ENCODE measurements around the gene SMIM35.
A peak's percentile ranks its signal among the peaks of the same experiment; 100 is the strongest.

Gene SMIM35

GRCh38 chr11:118046051-118046963 lies 40.5 kb downstream of the SMIM35 start (continued):
- no peak for TF ChIP-seq CTCF (tag by site-specific recombination; IDR thresholded peaks at IDR 0.05)
- TF ChIP-seq HOXC10 (CRISPR knock-in tag; IDR thresholded peaks at IDR 0.05): no peak
- no peak for TF ChIP-seq ZNF521 (tag by site-specific recombination; IDR thresholded peaks at IDR 0.05)
- TF ChIP-seq ZNF302 (tag by site-specific recombination; IDR thresholded peaks at IDR 0.05; ENCODE audit: low read depth): no peak
- no peak for TF ChIP-seq ZNF510 (tag by site-specific recombination; IDR thresholded peaks at IDR 0.05; ENCODE audit: insufficient replicate concordance)
- no peak for TF ChIP-seq ZNF488 (tag by site-specific recombination; IDR thresholded peaks at IDR 0.05)
- TF ChIP-seq ZEB2 (tag by site-specific recombination; IDR thresholded peaks at IDR 0.05): no peak

DNA sequence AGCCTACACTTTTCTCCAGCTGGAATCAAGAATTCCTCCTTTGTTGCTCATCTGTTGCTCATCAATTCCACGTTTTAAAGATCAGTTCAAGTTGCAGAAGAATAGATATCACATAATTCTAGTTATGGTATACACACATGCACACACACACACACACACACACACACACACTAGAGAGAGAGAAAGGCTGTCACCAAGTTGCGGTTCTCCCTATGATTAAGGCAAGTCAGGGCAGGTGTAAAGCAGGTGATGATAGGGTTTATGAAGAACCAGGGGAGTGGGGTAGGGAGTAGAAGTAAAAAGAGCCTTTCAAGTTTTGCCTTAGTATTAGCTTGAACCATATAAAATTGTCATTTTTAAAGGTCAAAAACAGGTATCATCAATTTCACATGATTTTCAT lies 41.6 kb downstream of the SMIM35 start:
- Histone ChIP-seq H3K4me1 (ENCODE audit: control insufficient read depth, insufficient read depth, low read length) (no peaks in the 10 kb centered on the region), H3K36me3 (ENCODE audit: control insufficient read depth in 2 of 2, insufficient read depth in 1 of 2, low read length in 2 of 2) (no peaks in the 10 kb centered on the region), H3K4me3 (ENCODE audit: low read depth, low read length) (no peak overlapping the region), H3K27ac (ENCODE audit: extremely low read depth, low read depth, low read length) (no peak overlapping the region), H3K9me3 (ENCODE audit: control insufficient read depth, insufficient read depth, low read depth, low read length) (no peaks in the 10 kb centered on the region)
- CTCF ChIA-PET: interaction anchor here (0.6 to 2.5 kb wide), 4 partner anchors 8 to 618 kb away, joined by 3 to 11 read pairs (median 6); no protein-coding TSS in a partner anchor
- POLR2A ChIA-PET: no interaction called here
- TF ChIP-seq SCRT2 (tag by site-specific recombination; IDR thresholded peaks at IDR 0.05): peak; percentile 35; the same call in 1 of the 2 replicates
- peak; percentile 26; the same call in 1 of the 2 replicates for TF ChIP-seq ZSCAN4 (tag by site-specific recombination; IDR thresholded peaks at IDR 0.05)
- no peak for TF ChIP-seq ZNF121 (tag by site-specific recombination; IDR thresholded peaks at IDR 0.05)
- no peak for TF ChIP-seq TSHZ1 (tag by site-specific recombination; IDR thresholded peaks at IDR 0.05; ENCODE audit: borderline replicate concordance)

- ChIA-PET CTCF (interaction anchor here (0.6 kb wide), 1 partner anchor 1230 kb away, joined by 3 read pairs; no protein-coding TSS in a partner anchor), POLR2A (no interaction called here)
- Histone ChIP-seq H3K4me3 (ENCODE audit: low read depth, low read length) (no peak overlapping the region), H3K9me3 (ENCODE audit: control insufficient read depth, insufficient read depth, low read depth, low read length) (no peaks in the 10 kb centered on the region), H3K27ac (ENCODE audit: extremely low read depth, low read depth, low read length) (no peak overlapping the region), H3K4me1 (ENCODE audit: control insufficient read depth, insufficient read depth, low read length) (no peaks in the 10 kb centered on the region), H3K36me3 (ENCODE audit: control insufficient read depth in 2 of 2, insufficient read depth in 1 of 2, low read length in 2 of 2) (no peaks in the 10 kb centered on the region)
- TF ChIP-seq ZNF501 (tag by site-specific recombination; IDR thresholded peaks at IDR 0.05) (no peak), ZNF341 (tag by site-specific recombination; IDR thresholded peaks at IDR 0.05; ENCODE audit: low read depth) (no peak), OVOL3 (tag by site-specific recombination; IDR thresholded peaks at IDR 0.05) (no peak), ZNF529 (tag by site-specific recombination; IDR thresholded peaks at IDR 0.05; ENCODE audit: insufficient replicate concordance) (no peak), ZNF555 (tag by site-specific recombination; conservative IDR thresholded peaks at IDR 0.05) (no peak), ZNF311 (tag by site-specific recombination; IDR thresholded peaks at IDR 0.05; ENCODE audit: borderline replicate concordance) (no peak), WT1 (tag by site-specific recombination; IDR thresholded peaks at IDR 0.05) (no peak), ZNF146 (tag by site-specific recombination; IDR thresholded peaks at IDR 0.05) (no peak), EGR2 (tag by site-specific recombination; IDR thresholded peaks at IDR 0.05; ENCODE audit: low read depth) (no peak), ZBTB26 (tag by site-specific recombination; optimal IDR thresholded peaks at IDR 0.05) (no peak)
Observed at GRCh38 chr11:118042796-118043195, 44.0 kb downstream of the SMIM35 start.
